Smooth muscle cell (in vitro differentiated cells): ENCODE data around the gene ASTE1. TPM values are rescaled to one million over a fixed set of nuclear protein-coding genes. Genes with fewer than 3 reads are reported as not detected.
"Not testable (repeated sequence)": the region's sequence is repeated elsewhere in the genome, so short reads cannot be mapped to it uniquely, and the experiment has no call there.

Experiments
- DNase-seq: peaks from one replicate; lab custom pipeline; 2025; ENCODE audit not compliant: unreplicated experiment; lab: John Stamatoyannopoulos, UW
- H2AFZ ChIP-seq: fragments of 200-600 bp; sonication (generic); 2 replicates; pipeline ENCODE4 v1.6.0; 2016; ENCODE audit warnings: antibody characterized with exemption, low read depth, mild to moderate bottlenecking
- H3F3A ChIP-seq: fragments of 200-600 bp; sonication (generic); 2 replicates; pipeline ENCODE4 v1.6.0; 2017; ENCODE audit warnings: antibody characterized with exemption, low read depth
- H3K27ac ChIP-seq: fragments of 200-600 bp; sonication (generic); 2 replicates; pipeline ENCODE4 v1.5.1; 2016; ENCODE audit warnings: low read depth, mild to moderate bottlenecking
- H3K27me3 ChIP-seq: fragments of 200-600 bp; sonication (generic); 2 replicates; pipeline ENCODE4 v1.6.1; 2016; ENCODE audit warnings: low read depth, mild to moderate bottlenecking
- H3K36me3 ChIP-seq: fragments of 200-600 bp; sonication (generic); 2 replicates; pipeline ENCODE4 v1.5.1; 2016; ENCODE audit warnings: low read depth
- H3K4me1 ChIP-seq: fragments of 200-600 bp; sonication (generic); 2 replicates; pipeline ENCODE4 v1.5.1; 2016; ENCODE audit warnings: low read depth
- H3K4me2 ChIP-seq: fragments of 200-600 bp; sonication (generic); 2 replicates; pipeline ENCODE4 v1.6.0; 2016; ENCODE audit warnings: mild to moderate bottlenecking
- H3K4me3 ChIP-seq: fragments of 200-600 bp; sonication (generic); 2 replicates; pipeline ENCODE4 v1.5.1; 2016; ENCODE audit warnings: mild to moderate bottlenecking
- H3K79me2 ChIP-seq: fragments of 200-600 bp; sonication (generic); 2 replicates; pipeline ENCODE4 v1.6.0; 2016; ENCODE audit warnings: low read depth, mild to moderate bottlenecking
- H3K9ac ChIP-seq: fragments of 200-600 bp; sonication (generic); 2 replicates; pipeline ENCODE4 v1.6.0; 2016; ENCODE audit warnings: low read depth
- H3K9me3 ChIP-seq: fragments of 200-600 bp; sonication (generic); replicated peaks from 2 replicates; pipeline ENCODE4 v1.5.1; 2016; ENCODE audit warnings: low read depth
- H4K20me1 ChIP-seq: fragments of 200-600 bp; sonication (generic); 2 replicates; pipeline ENCODE4 v1.6.0; 2016; ENCODE audit warnings: low read depth
- WGBS: methylation state at CpG from one replicate; pipeline ENCODE4 v1.1.7; 2016; ENCODE audit warnings: low lambda C conversion rate; 5-methylcytosine and 5-hydroxymethylcytosine counted together
- polyA plus RNA-seq: library from polyadenylated mRNA; unstranded; fragments of >200 nt; fragmentation: Nextera tagmentation; extraction: Ambion mirVana; gene quantifications from 2 replicates; pipeline ENCODE4 v1.2.1, GENCODE V29; 2016
- total RNA-seq: library from RNA; depleted of rRNA; stranded (reverse); fragments of >200 nt; gene quantifications from 2 replicates; pipeline ENCODE4 v1.2.3, GENCODE V29; 2014
- TF ChIP-seq, protein P1 (sequence below): fragments of 200-600 bp; sonication (generic); IDR thresholded peaks from 2 replicates; pipeline ENCODE4 v1.5.1; 2017; ENCODE audit warnings: borderline replicate concordance, mild to moderate bottlenecking, antibody characterized with exemption; ENCODE audit not compliant: insufficient read depth, poor library complexity, severe bottlenecking

ASTE1 gene
- total and polyA plus RNA-seq, 2 experiments from 2014 or later: 3.5 to 4.0 TPM

DNA sequence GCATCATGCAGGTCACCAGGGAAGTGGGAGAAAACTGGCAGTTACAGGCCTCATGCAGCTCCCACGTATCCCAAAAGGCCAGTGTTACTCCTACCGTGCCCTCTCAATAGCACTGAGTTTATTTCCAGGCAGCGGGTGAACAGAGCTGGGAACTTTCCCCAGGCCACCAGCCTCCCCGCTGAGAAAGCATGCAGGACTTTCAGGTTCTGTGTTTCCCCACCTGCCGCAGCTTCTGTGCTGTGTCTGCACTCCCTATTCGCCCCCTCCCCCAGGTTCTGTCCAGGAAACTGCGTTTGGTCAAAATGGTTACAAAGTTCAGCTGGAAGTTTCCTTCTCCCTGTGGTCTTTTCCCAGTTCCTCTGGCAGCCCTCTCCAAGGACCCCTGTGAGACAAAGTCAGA lies 21.4 kb upstream of the ASTE1 start:
- Histone ChIP-seq H4K20me1 (no peaks in the 10 kb centered on the region), H2AFZ (no peak overlapping the region), H3K27ac (no peak overlapping the region), H3K9ac (no peak overlapping the region), H3K27me3 (no peaks in the 10 kb centered on the region), H3K36me3 (no peaks in the 10 kb centered on the region), H3K9me3 (no peaks in the 10 kb centered on the region), H3K79me2 (no peaks in the 10 kb centered on the region), H3F3A (no peaks in the 10 kb centered on the region), H3K4me2 (no peak overlapping the region), H3K4me3 (no peak overlapping the region), H3K4me1 (peaks cover 5% of the 10 kb centered on the region)
- DNase-seq: no peak
- TF ChIP-seq, protein P1, sequence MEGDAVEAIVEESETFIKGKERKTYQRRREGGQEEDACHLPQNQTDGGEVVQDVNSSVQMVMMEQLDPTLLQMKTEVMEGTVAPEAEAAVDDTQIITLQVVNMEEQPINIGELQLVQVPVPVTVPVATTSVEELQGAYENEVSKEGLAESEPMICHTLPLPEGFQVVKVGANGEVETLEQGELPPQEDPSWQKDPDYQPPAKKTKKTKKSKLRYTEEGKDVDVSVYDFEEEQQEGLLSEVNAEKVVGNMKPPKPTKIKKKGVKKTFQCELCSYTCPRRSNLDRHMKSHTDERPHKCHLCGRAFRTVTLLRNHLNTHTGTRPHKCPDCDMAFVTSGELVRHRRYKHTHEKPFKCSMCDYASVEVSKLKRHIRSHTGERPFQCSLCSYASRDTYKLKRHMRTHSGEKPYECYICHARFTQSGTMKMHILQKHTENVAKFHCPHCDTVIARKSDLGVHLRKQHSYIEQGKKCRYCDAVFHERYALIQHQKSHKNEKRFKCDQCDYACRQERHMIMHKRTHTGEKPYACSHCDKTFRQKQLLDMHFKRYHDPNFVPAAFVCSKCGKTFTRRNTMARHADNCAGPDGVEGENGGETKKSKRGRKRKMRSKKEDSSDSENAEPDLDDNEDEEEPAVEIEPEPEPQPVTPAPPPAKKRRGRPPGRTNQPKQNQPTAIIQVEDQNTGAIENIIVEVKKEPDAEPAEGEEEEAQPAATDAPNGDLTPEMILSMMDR: no peak
- 86% methylated on average over 7 of the region's 7 CpGs for WGBS

DNA sequence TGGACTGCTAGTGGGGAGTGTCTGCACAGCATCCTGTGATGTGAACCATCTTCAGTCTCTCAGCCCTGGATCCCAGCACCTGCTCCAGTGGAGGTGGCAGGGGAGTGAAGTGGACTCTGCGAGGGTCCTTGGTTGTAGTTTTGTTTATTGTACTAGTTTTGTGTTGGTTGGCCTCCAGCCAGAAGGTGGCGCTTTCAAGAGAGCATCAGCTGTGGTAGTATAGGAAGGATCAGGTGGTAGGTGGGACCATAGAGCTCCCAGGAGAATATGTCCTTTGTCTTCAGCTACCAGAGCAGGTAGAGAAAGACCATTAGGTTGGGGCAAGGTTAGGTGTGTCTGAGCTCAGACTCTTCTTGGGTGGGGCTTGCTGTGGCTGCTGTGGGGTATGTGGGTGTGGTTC lies 21.0 kb upstream of the ASTE1 start:
- Histone ChIP-seq H3F3A (no peaks in the 10 kb centered on the region), H3K9ac (no peak overlapping the region), H3K4me3 (no peak overlapping the region), H3K9me3 (no peaks in the 10 kb centered on the region), H3K4me1 (peaks cover 5% of the 10 kb centered on the region), H4K20me1 (no peaks in the 10 kb centered on the region), H2AFZ (no peak overlapping the region), H3K79me2 (no peaks in the 10 kb centered on the region), H3K27me3 (no peaks in the 10 kb centered on the region), H3K27ac (no peak overlapping the region), H3K36me3 (no peaks in the 10 kb centered on the region), H3K4me2 (no peak overlapping the region)
- DNase-seq: no peak
- 91% methylated on average over 2 of the region's 2 CpGs for WGBS
- TF ChIP-seq, protein P1: no peak

DNA sequence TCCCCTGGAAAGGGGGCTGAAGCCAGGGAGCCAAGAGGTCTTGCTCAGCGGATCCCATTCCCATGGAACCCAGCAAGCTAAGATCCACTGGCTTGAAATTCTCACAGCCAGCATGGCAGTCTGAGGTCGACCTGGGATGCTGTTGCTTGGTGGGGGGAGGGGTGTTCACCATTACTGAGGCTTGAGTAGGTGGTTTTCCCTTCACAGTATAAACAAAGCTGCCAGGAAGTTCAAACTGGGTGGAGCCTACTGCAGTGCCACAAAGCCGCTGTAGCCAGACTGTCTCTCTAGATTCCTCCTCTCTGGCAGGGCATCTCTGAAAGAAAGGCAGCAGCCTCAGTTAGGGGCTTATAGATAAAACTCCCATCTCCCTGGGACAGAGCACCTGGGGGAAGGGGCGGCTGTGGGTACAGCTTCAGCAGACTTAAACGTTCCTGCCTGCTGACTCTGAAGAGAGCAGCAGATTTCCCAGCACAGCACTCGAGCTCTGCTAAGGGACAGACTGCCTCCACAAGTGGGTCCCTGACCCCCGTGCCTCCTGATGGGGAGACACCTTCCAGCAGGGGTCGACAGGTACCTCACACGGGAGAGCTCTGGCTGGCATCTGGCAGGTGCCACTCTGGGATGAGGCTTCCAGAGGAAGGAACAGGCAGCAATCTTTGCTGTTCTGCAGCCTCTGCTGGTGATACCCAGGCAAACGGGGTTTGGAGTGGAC lies 15.8 kb upstream of the ASTE1 start:
- H3K4me3 ChIP-seq, H3K79me2 ChIP-seq, H3F3A ChIP-seq, H3K4me2 ChIP-seq, H3K36me3 ChIP-seq, DNase-seq, H2AFZ ChIP-seq, H3K4me1 ChIP-seq, H3K9me3 ChIP-seq, H3K27ac ChIP-seq, H4K20me1 ChIP-seq, H3K27me3 ChIP-seq, H3K9ac ChIP-seq: not testable (repeated sequence)
- 78% methylated on average over 10 of the region's 10 CpGs for WGBS

DNA sequence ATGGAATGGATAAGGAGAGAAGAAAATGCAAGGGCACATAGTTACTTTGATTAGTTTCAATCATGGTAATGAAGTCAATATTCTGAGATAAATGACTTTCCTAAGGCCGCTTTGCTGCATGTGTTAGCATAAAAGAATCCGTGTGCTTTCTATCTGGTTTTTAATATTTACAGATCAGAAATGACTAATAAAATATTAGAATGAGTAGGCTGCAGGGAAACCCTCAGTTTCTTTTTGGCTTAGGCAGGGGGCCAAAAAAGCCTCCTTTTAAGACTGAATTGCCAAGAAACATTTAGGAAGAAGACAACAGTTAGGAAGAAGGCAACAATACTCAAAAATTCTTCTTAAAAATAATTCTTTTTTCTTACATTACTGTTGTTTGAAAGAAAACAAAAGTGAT lies 11.7 kb upstream of the ASTE1 start:
- no peak overlapping the region for H3K27ac ChIP-seq
- no peak overlapping the region for H2AFZ ChIP-seq
- DNase-seq: no peak
- H3K4me2 ChIP-seq: no peak overlapping the region
- H3K36me3 ChIP-seq: no peaks in the 10 kb centered on the region
- H3K4me1 ChIP-seq: no peaks in the 10 kb centered on the region
- H3F3A ChIP-seq: no peaks in the 10 kb centered on the region
- TF ChIP-seq, protein P1: no peak
- no peak overlapping the region for H3K9ac ChIP-seq
- no peak overlapping the region for H3K4me3 ChIP-seq
- H3K27me3 ChIP-seq: no peaks in the 10 kb centered on the region
- no peaks in the 10 kb centered on the region for H3K79me2 ChIP-seq
- no peaks in the 10 kb centered on the region for H3K9me3 ChIP-seq
- no peaks in the 10 kb centered on the region for H4K20me1 ChIP-seq
- 75% methylated on average over 2 of the region's 2 CpGs for WGBS
